Measurements from ENCODE around the gene TMEM123. TPM values are rescaled to one million over a fixed set of nuclear protein-coding genes. Genes with fewer than 3 reads are reported as not detected.
A peak's percentile ranks its signal among the peaks of the same experiment; 100 is the strongest.

The TMEM123 gene
- total and polyA plus RNA-seq, 10 of the 15 experiments (the other 5 are each of a cell fraction or from before 2014, with no cell fraction given), result 35.1 to 667 (median 123) TPM

GRCh38 chr11:102364991-102365390, 87.6 kb downstream of the TMEM123 start (continued):
- TF ChIP-seq, protein P1, sequence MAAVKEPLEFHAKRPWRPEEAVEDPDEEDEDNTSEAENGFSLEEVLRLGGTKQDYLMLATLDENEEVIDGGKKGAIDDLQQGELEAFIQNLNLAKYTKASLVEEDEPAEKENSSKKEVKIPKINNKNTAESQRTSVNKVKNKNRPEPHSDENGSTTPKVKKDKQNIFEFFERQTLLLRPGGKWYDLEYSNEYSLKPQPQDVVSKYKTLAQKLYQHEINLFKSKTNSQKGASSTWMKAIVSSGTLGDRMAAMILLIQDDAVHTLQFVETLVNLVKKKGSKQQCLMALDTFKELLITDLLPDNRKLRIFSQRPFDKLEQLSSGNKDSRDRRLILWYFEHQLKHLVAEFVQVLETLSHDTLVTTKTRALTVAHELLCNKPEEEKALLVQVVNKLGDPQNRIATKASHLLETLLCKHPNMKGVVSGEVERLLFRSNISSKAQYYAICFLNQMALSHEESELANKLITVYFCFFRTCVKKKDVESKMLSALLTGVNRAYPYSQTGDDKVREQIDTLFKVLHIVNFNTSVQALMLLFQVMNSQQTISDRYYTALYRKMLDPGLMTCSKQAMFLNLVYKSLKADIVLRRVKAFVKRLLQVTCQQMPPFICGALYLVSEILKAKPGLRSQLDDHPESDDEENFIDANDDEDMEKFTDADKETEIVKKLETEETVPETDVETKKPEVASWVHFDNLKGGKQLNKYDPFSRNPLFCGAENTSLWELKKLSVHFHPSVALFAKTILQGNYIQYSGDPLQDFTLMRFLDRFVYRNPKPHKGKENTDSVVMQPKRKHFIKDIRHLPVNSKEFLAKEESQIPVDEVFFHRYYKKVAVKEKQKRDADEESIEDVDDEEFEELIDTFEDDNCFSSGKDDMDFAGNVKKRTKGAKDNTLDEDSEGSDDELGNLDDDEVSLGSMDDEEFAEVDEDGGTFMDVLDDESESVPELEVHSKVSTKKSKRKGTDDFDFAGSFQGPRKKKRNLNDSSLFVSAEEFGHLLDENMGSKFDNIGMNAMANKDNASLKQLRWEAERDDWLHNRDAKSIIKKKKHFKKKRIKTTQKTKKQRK (IDR thresholded peaks at IDR 0.05; ENCODE audit: low read depth, low read length), result no peak
- TF ChIP-seq NR2F1 (conservative IDR thresholded peaks at IDR 0.05) (no peak), EZH2 (IDR thresholded peaks at IDR 0.05; ENCODE audit: borderline replicate concordance, control insufficient read depth, low read depth, low read length) (no peak), HDAC6 (IDR thresholded peaks at IDR 0.05; ENCODE audit: unreplicated experiment) (no peak)

- peaks cover 6% of the 10 kb centered on the region; the same call in 2 of the 3 replicates for H3K9me3 ChIP-seq (replicated peaks; ENCODE audit: control insufficient read depth, insufficient read depth, low read length)
- 99% methylated on average over 5 of the region's 5 CpGs for WGBS (ENCODE audit: insufficient coverage, insufficient replicate concordance, low lambda C conversion rate, missing lambda C conversion rate)
- CTCF ChIA-PET, result interaction anchor here (0.7 to 3.3 kb wide), 9 partner anchors 12 to 304 kb away, joined by 3 to 19 read pairs (median 8); no protein-coding TSS in a partner anchor
- no peak overlapping the region for H2AFZ ChIP-seq (ENCODE audit: control insufficient read depth, low read depth, low read length)
- H3K4me3 ChIP-seq, result no peak overlapping the region
- SMC1A ChIA-PET (ENCODE audit: uncharacterized antibody, unreplicated experiment), result interaction anchor here (1.3 to 5.2 kb wide), 3 partner anchors 12 to 19 kb away, joined by 4 to 37 read pairs (median 13); no protein-coding TSS in a partner anchor
- no peak overlapping the region for H3K4me2 ChIP-seq (ENCODE audit: control insufficient read depth, insufficient read depth)
- FAIRE-seq (no peak), DNase-seq (ENCODE audit: low read depth, low spot score) (peak; percentile 74), ATAC-seq (peak; percentile 95)
- in situ Hi-C loops (cut with MboI), result no loop called here
- no peaks in the 10 kb centered on the region for H4K20me1 ChIP-seq (ENCODE audit: control insufficient read depth, insufficient read depth)
- RAD21 ChIA-PET (ENCODE audit: unreplicated experiment), result interaction anchor here (0.6 to 3.8 kb wide), 3 partner anchors 19 to 281 kb away, joined by 3 to 13 read pairs (median 4); no protein-coding TSS in a partner anchor
- H3K36me3 ChIP-seq (ENCODE audit: control insufficient read depth in 2 of 2, insufficient read depth in 2 of 2, low read length in 1 of 2), result peaks cover 4 to 18% of the 10 kb centered on the region in 2 experiments
- no TSS peak for BruUV-seq (replicated peaks)
- POLR2A ChIA-PET, result interaction anchor here (0.9 to 1.6 kb wide), 4 partner anchors 11 to 90 kb away, joined by 3 to 5 read pairs (median 4); no protein-coding TSS in a partner anchor
- H3K79me2 ChIP-seq (ENCODE audit: control insufficient read depth, insufficient read depth, low read length), result no peaks in the 10 kb centered on the region; the same call in 1 of the 2 replicates
- H3K4me1 ChIP-seq (ENCODE audit: control insufficient read depth, insufficient read depth, low read length), result no peaks in the 10 kb centered on the region
- H3K9ac ChIP-seq (ENCODE audit: control insufficient read depth, insufficient read depth, low read length), result no peak overlapping the region
- intact Hi-C loops (cut with micrococcal nuclease; ENCODE audit: unreplicated experiment), result no loop called here
- H3K27me3 ChIP-seq (replicated peaks in 1 of 2; ENCODE audit: control insufficient read depth in 2 of 2, insufficient read depth in 2 of 2, low read length in 1 of 2), result no peaks in the 10 kb centered on the region
- no peak overlapping the region for H3K27ac ChIP-seq (ENCODE audit: control insufficient read depth, insufficient read depth)
- no peak for TF ChIP-seq TCF7 (IDR thresholded peaks at IDR 0.05; ENCODE audit: borderline replicate concordance)
- TF ChIP-seq NFYB (IDR thresholded peaks at IDR 0.05; ENCODE audit: insufficient read depth, low read depth, low read length), result 0 out of 2 replicates have a peak, but pooled peaks have one; percentile 35
- no peak for TF ChIP-seq KAT2A (conservative IDR thresholded peaks at IDR 0.05; ENCODE audit: control insufficient read depth, low read depth, low read length)
- TF ChIP-seq JUND (IDR thresholded peaks at IDR 0.05; ENCODE audit: low read depth, low read length), result no peak
- TF ChIP-seq ATF7 (IDR thresholded peaks at IDR 0.05; ENCODE audit: low read depth), result no peak
- TF ChIP-seq RBBP5 (conservative IDR thresholded peaks at IDR 0.05), result no peak
- no peak for TF ChIP-seq ZBED1 (IDR thresholded peaks at IDR 0.05; ENCODE audit: borderline replicate concordance)
- TF ChIP-seq, protein P2, sequence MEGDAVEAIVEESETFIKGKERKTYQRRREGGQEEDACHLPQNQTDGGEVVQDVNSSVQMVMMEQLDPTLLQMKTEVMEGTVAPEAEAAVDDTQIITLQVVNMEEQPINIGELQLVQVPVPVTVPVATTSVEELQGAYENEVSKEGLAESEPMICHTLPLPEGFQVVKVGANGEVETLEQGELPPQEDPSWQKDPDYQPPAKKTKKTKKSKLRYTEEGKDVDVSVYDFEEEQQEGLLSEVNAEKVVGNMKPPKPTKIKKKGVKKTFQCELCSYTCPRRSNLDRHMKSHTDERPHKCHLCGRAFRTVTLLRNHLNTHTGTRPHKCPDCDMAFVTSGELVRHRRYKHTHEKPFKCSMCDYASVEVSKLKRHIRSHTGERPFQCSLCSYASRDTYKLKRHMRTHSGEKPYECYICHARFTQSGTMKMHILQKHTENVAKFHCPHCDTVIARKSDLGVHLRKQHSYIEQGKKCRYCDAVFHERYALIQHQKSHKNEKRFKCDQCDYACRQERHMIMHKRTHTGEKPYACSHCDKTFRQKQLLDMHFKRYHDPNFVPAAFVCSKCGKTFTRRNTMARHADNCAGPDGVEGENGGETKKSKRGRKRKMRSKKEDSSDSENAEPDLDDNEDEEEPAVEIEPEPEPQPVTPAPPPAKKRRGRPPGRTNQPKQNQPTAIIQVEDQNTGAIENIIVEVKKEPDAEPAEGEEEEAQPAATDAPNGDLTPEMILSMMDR (IDR thresholded peaks at IDR 0.05 in 2 of 3, conservative IDR thresholded peaks at IDR 0.05 in 1 of 3; ENCODE audit: control insufficient read depth in 2 of 3, extremely low read depth in 1 of 3, insufficient read depth in 1 of 3, low read depth in 3 of 3, low read length in 3 of 3), result 0 out of 6 replicates have a peak, but pooled peaks of 1 of the 3 experiments have one; percentile 8
- TF ChIP-seq SMAD5 (IDR thresholded peaks at IDR 0.05; ENCODE audit: low read depth), result no peak
- no peak for TF ChIP-seq LARP7 (IDR thresholded peaks at IDR 0.05)
- no peak for TF ChIP-seq HDAC2 (IDR thresholded peaks at IDR 0.05)
- TF ChIP-seq IKZF2 (IDR thresholded peaks at IDR 0.05), result no peak
- no peak for TF ChIP-seq MYC (IDR thresholded peaks at IDR 0.05; ENCODE audit: insufficient read depth, insufficient read length, insufficient replicate concordance, low read length, severe bottlenecking)
These were observed 91.2 kb downstream of the TMEM123 start for GRCh38 chr11:102361086-102362031.

All from GM12878 (cell line).